NCI-H774 (cell line): ENCODE results near the gene ADAMTS14.

ENCODE experiments used
- DNase-seq: peaks from one replicate; lab custom pipeline; 2025; lab: John Stamatoyannopoulos, UW

The ADAMTS14 gene

DNA sequence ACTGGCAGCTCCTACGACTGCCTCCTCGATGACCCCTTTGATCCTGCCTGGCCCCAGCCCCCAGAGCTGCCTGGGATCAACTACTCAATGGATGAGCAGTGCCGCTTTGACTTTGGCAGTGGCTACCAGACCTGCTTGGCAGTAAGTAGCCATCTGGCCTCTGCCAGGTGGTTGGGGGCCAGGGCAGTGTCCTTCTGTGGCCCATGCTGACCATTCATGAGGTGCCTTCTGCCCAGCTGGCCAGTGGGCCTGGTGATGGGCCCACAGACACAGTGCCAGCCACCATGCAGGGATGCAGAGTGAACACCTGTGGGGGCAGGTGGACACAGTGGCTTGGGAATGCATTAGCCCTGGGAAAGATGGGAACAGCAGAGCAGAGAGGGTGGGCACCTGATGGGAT, 62.9 kb downstream of the ADAMTS14 start:
- no peak for DNase-seq

- no peak for DNase-seq
Measured at GRCh38 chr10:70736525-70736924, 64.2 kb downstream of the ADAMTS14 start.

DNA sequence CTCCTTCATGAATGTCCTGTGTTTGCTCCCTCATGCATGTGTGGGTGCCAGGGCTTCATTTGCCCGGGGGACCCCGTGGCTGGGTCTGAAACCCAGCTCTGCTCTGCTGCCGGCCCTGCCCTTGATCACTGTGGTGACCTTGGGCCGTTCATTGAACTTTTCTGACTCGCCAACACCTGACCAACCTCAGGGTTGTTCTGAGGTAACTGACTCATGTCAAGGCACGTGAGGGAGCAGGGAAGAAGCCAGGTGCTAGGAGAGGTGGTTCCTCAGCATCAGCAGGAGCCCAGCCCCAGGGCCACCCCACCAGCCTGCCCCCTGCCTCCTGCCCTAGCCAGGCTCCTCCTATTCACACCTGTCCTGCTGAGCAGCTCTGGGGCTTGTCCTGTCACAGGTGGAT, 64.9 kb downstream of the ADAMTS14 start:
- no peak for DNase-seq

GRCh38 chr10:70738006-70738760, 65.9 kb downstream of the ADAMTS14 start:
- no peak for DNase-seq

GRCh38 chr10:70738761-70739121, 66.4 kb downstream of the ADAMTS14 start:
- no peak for DNase-seq

- DNase-seq = no peak
Measured at GRCh38 chr10:70740406-70741288, 68.3 kb downstream of the ADAMTS14 start.

DNA sequence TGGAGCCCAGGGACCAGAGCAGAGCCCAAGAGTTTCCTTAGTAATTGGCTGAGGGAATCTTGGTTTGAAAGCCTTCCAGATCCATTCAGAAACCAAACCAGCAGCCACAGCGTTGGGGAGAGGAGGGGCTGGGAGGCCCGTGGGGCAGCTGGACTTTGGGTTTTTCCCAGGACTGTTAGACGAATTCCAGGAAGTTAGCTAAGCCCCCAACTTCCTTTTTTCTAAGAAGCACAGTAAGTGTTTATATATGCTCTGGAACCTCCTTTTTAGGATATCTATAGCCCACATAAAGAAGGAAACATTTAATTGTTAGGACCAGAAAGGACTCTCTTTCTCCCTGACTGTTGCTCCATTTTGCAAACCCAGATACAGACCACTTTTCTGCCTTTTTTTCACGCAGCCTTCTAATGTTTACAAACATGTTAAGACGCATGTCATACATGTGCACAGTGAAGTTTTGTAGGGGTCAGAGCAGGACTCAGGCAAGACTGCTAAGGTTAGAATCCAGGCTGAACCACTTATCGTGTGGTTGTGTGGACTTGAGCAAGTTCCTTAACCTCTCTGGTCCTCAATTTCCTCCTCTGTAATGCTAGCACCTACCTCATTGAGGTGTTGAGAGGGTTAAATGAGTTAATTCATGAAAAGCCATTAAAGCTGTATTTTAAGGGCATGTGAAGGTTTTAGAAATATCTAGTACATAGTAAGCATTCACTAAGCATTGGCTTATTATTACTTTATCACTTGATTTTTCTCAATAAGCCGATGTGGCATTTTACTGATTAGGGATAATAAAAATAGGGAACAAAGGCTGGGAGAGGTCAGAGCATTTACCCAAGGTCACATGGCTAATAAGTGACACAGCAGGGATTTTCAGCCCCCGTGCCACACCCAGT, 70.5 kb downstream of the ADAMTS14 start:
- no peak for DNase-seq

GRCh38 chr10:70743430-70743788, 71.1 kb downstream of the ADAMTS14 start:
- no peak for DNase-seq

GRCh38 chr10:70743879-70744278, 71.6 kb downstream of the ADAMTS14 start:
- DNase-seq = no peak

GRCh38 chr10:70744617-70745143, 72.4 kb downstream of the ADAMTS14 start:
- DNase-seq = no peak

- DNase-seq = no peak
Measured at GRCh38 chr10:70745555-70745954, 73.2 kb downstream of the ADAMTS14 start.

GRCh38 chr10:70747192-70747965, 75.1 kb downstream of the ADAMTS14 start:
- no peak for DNase-seq

- DNase-seq = no peak
Measured at GRCh38 chr10:70748305-70748704, 76.0 kb downstream of the ADAMTS14 start.

GRCh38 chr10:70748801-70749573, 76.7 kb downstream of the ADAMTS14 start:
- no peak for DNase-seq

DNA sequence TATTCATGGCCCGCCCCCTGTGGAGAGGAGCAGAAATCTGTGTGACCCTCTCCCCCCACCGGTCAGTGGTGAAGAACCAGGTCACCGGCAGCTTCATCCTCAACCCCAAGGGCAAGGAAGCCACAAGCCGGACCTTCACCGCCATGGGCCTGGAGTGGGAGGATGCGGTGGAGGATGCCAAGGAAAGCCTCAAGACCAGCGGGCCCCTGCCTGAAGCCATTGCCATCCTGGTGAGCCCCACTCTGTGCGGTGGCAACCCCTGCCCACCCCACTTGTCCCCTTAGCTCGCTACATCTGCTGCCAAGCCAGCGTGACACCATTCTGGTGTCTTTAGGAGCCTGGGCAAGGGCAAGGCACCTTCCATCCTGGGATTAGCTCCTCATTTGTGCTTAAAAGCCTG, 77.5 kb downstream of the ADAMTS14 start:
- DNase-seq = no peak

DNA sequence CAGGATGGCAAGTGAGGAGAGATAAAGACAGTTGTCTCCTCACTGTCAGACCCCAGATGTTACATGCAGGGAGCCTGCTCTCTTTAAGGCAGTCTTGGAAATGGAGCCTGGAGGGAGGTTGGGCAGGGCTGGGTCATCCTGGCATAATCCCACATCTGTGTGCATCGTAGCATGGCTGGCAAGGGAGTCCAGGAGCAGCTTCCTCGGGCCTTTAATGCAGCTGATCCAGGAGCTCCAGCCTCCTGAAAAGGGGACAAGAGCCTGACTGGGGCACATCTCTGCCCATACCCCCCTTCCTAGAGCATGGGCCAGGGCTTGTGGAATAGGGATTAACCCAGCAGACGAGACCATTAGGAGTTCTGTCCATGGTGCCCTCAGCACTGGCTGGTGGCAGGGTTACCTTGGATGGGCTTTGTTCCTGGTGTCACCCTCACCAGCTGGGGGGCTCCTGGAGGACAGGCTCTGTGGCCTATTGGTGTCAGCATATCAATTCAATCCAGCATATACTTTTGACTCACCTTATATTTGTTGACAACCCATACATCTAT, 77.9 kb downstream of the ADAMTS14 start:
- DNase-seq = no peak

DNA sequence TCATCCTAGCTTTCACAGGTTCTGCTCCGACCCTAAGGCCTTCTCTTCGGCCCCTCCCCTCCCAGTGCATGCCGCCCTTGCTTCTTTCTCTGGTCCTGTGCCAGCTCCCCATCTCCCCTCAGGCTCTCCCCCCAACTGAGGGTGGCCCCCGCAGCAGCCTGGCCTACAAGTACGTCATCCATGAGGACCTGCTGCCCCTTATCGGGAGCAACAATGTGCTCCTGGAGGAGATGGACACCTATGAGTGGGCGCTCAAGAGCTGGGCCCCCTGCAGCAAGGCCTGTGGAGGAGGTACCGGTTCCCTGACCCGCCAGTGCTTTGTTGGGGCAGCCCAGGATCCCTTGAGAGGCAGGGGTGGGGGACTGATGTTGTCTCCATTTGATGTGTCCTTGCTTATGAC, 79.0 kb downstream of the ADAMTS14 start:
- no peak for DNase-seq

DNA sequence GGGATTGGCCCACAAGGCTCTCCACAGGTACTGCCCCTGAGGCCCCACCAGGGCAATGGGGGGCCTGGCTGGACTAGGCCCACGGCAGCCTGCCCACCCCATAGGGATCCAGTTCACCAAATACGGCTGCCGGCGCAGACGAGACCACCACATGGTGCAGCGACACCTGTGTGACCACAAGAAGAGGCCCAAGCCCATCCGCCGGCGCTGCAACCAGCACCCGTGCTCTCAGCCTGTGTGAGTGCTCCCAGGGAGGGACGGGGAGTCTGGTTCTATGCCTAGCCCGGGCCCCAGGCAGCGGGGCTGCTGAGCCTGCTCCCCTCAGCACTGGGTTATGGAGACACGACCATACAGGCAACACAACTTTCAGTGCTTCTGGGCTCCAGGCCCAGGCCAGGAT, 79.7 kb downstream of the ADAMTS14 start:
- no peak for DNase-seq

- DNase-seq = no peak
Measured at GRCh38 chr10:70752571-70752970, 80.3 kb downstream of the ADAMTS14 start.

GRCh38 chr10:70753026-70753663, 80.8 kb downstream of the ADAMTS14 start:
- DNase-seq = no peak
